Lung (tissue), 12 donors: Measurements from ENCODE around the gene MAD2L1. TPM values are rescaled to one million over a fixed set of nuclear protein-coding genes. Genes with fewer than 3 reads are reported as not detected.
A peak's percentile ranks its signal among the peaks of the same experiment; 100 is the strongest.
"Not testable (repeated sequence)": the region's sequence is repeated elsewhere in the genome, so short reads cannot be mapped to it uniquely, and the experiment has no call there.

Source experiments
- ATAC-seq: fragments of 200-7000 bp; cut with Tn5 transposase; one replicate; pipeline ENCODE4 v1.9.1; 2020; ENCODE audit warnings: moderate number of reproducible peaks; ENCODE audit not compliant: insufficient read depth, low FRiP score
- DNase-seq, 3 donors: peaks; one replicate each; pipeline ENCODE4 v3.0.0-alpha.2; 2013 to 2017
- H3K27ac ChIP-seq, 2 donors: one replicate each; pipeline ENCODE4 v1.5.1; 2013; ENCODE audit warnings: mild to moderate bottlenecking in 2 of 2, moderate library complexity in 2 of 2, control low read depth in 1 of 2, inconsistent platforms in 1 of 2, low read depth in 1 of 2, low read length in 1 of 2
- H3K27me3 ChIP-seq, 3 donors: one replicate each; pipeline ENCODE4 v1.5.1; 2013; ENCODE audit warnings: low read length in 2 of 3; ENCODE audit not compliant: control insufficient read depth in 3 of 3, insufficient read depth in 3 of 3
- H3K36me3 ChIP-seq, 4 donors: one replicate each; pipeline ENCODE4 v1.5.1; 2013; ENCODE audit warnings: low read length in 4 of 4, mild to moderate bottlenecking in 1 of 4, moderate library complexity in 1 of 4; ENCODE audit not compliant: control insufficient read depth in 4 of 4, insufficient read depth in 4 of 4
- H3K4me1 ChIP-seq, 5 donors: one replicate each; pipeline ENCODE4 v1.5.1; 2013; ENCODE audit warnings: low read length in 5 of 5, mild to moderate bottlenecking in 2 of 5, moderate library complexity in 1 of 5; ENCODE audit not compliant: control insufficient read depth in 5 of 5, insufficient read depth in 5 of 5
- H3K4me3 ChIP-seq: one replicate; pipeline ENCODE4 v1.5.1; 2013; ENCODE audit warnings: mild to moderate bottlenecking, control low read depth, moderate library complexity
- H3K9ac ChIP-seq, 2 donors: one replicate each; pipeline ENCODE4 v1.5.1; 2013; ENCODE audit warnings: low read length in 2 of 2, control low read depth in 1 of 2; ENCODE audit not compliant: insufficient read depth in 1 of 2
- H3K9me3 ChIP-seq, 4 donors: one replicate each; pipeline ENCODE4 v1.5.1; 2013; ENCODE audit warnings: low read length in 3 of 4, mild to moderate bottlenecking in 1 of 4, moderate library complexity in 1 of 4; ENCODE audit not compliant: control insufficient read depth in 4 of 4, insufficient read depth in 3 of 4
- CTCF ChIP-seq: IDR thresholded peaks from 2 replicates; pipeline ENCODE4 v1.5.1; 2012; ENCODE audit warnings: mild to moderate bottlenecking; ENCODE audit errors: control extremely low read depth, extremely low read depth
- WGBS, 2 donors: extraction: QIAGEN DNeasy Blood & Tissue Kit; methylation state at CpG; one replicate each; pipeline ENCODE4 v1.1.7; 2013; 5-methylcytosine and 5-hydroxymethylcytosine counted together
- polyA plus RNA-seq, 2 donors: library from polyadenylated mRNA; stranded (reverse); fragments of 200-250 nt; gene quantifications; one replicate each; pipeline ENCODE4 v1.2.1, GENCODE V29; 2013
- total RNA-seq, 2 donors: library from RNA; depleted of rRNA in 1 of 2; stranded (reverse); fragments of >200 nt in 1 of 2; gene quantifications; one replicate each; pipeline ENCODE4 v1.2.1, GENCODE V29; 2014 to 2021
- donor health status: control.
- donor health status: control.
- donor health status: Bipolar disorder and iron deficiency.
- donor health status: healthy.
- donor health status: DM: yes; HTN: yes; CAD: no.

The MAD2L1 gene
- total and polyA plus RNA-seq, 4 donors: 2.3 to 5.9 (median 2.8) TPM

DNA sequence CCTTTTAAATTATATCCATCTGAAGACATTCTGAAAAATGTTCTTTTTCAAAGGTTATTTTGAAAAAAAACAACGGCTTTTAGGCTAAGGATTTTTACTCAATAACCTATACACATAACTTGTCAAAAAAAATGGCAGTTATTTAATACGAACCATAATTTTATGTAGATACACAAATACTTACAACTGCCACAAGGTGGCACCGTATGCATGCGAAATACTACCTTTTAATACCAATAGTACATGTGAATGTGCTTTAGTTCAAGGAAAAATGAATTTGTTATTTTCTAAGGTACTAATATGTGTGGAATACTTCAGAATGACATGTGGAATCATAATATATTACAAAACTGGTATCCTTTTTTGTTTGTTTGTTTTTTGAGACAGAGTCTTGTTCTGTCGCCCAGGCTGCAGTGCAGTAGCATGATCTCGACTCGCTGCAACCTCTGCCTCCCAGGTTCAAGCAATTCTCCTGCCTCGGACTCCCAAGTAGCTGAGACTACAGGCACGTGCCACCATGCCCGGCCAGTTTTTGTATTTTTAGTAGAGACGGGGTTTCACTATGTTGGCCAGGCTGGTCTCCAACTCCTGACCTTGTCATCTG, 4.6 kb upstream of the MAD2L1 start:
- H3K4me1 ChIP-seq: peaks cover 2 to 8% (median 6%) of the 10 kb centered on the region in 5 donors
- TF ChIP-seq CTCF: peak; percentile 58
- no peak overlapping the region for H3K9ac ChIP-seq
- ATAC-seq (no peak), DNase-seq (peak; percentile 70 to 93 (median 90))
- no peaks in the 10 kb centered on the region for H3K36me3 ChIP-seq
- no peak overlapping the region for H3K27ac ChIP-seq
- no peak overlapping the region for H3K4me3 ChIP-seq
- no peaks in the 10 kb centered on the region for H3K9me3 ChIP-seq
- 56 to 60% methylated on average over 11 of the region's 11 CpGs for WGBS, 2 donors
- no peaks in the 10 kb centered on the region for H3K27me3 ChIP-seq

- Histone ChIP-seq H3K27ac (peak overlapping the region in 1 of 2 donors; percentile 9), H3K4me1 (peaks cover 2 to 19% (median 7%) of the 10 kb centered on the region in 5 donors), H3K27me3 (no peaks in the 10 kb centered on the region), H3K36me3 (no peaks in the 10 kb centered on the region), H3K9me3 (no peaks in the 10 kb centered on the region), H3K4me3 (no peak overlapping the region), H3K9ac (no peak overlapping the region)
- ATAC-seq: no peak
- no peak for TF ChIP-seq CTCF
- 64 to 71% methylated on average over 2 of the region's 2 CpGs for WGBS, 2 donors
- no peak for DNase-seq
Observed at GRCh38 chr4:120070196-120070595, 3.5 kb upstream of the MAD2L1 start.

DNA sequence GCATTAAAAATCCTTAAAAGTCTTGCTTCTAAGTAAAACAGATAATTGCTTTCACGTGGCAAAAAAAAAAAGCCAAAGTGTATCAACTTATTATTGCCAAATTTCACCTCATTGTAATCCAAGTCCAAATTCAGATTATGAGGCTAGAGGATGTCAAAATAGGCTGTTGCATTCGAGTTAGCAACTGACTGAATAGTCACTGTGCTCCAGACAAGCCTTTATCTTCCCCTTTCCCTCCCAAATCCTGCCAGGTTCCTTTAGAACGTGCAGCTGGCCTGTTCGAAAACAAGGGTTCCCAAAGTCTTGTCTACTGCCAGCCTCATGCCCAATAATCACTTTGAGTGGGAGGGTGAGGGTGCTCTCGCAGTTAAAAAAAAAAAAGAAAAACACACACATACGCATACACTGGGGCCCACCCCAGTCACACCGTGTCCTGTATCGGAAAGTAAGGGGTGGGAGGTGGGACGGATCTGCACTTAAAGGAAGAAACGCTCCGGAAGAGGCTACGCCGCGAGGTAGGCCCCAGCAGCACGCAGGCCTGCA, 603 bp downstream of the MAD2L1 start:
- peak overlapping the region; percentile 67 to 93 for H3K9ac ChIP-seq
- DNase-seq: peak in 1 of 3 donors; percentile 40
- WGBS, 2 donors: 1 to 2% methylated on average over 15 of the region's 15 CpGs
- peaks cover 2 to 44% (median 7%) of the 10 kb centered on the region in 5 donors for H3K4me1 ChIP-seq
- TF ChIP-seq CTCF: no peak
- no peak for ATAC-seq
- H3K27ac ChIP-seq: peak overlapping the region in 1 of 2 donors; percentile 92
- no peaks in the 10 kb centered on the region for H3K27me3 ChIP-seq
- peaks cover 0 to 2% (median 0%) of the 10 kb centered on the region in 4 donors for H3K36me3 ChIP-seq
- H3K9me3 ChIP-seq: no peaks in the 10 kb centered on the region
- peak overlapping the region; percentile 54 for H3K4me3 ChIP-seq

DNA sequence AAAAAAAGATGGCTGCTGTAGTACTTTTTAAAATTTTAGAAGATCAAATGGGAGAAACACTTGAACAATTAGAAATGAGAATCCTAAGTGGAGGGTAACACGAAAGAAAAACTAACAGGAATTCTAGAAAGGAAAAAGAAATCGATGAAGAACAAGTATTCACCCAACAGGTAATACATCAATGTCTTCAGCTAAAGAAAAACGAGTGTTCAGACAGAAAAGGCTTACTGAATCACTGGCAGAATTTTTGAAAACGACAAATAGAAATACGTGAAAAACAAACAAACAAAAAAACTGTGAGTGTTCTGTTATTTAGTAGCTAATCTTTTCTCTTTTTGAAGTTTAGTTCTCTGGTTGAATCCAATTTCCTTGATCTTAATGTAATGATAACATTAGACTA, 1.8 kb downstream of the MAD2L1 start:
- Histone ChIP-seq H3K4me1 (peaks cover 2 to 44% (median 7%) of the 10 kb centered on the region in 5 donors), H3K4me3 (no peak overlapping the region), H3K9me3 (no peaks in the 10 kb centered on the region), H3K9ac (no peak overlapping the region), H3K36me3 (peaks cover 0 to 2% (median 0%) of the 10 kb centered on the region in 4 donors), H3K27ac (no peak overlapping the region), H3K27me3 (no peaks in the 10 kb centered on the region)
- TF ChIP-seq CTCF: no peak
- no peak for ATAC-seq
- 54 to 62% methylated on average over 5 of the region's 5 CpGs for WGBS, 2 donors
- no peak for DNase-seq

GRCh38 chr4:120063711-120064110, 2.9 kb downstream of the MAD2L1 start:
- not testable (repeated sequence) for H3K9me3 ChIP-seq, H3K27ac ChIP-seq, H3K27me3 ChIP-seq, H3K9ac ChIP-seq, DNase-seq, H3K36me3 ChIP-seq, H3K4me3 ChIP-seq, ATAC-seq
- 89 to 91% methylated on average over 9 of the region's 9 CpGs for WGBS, 2 donors
- H3K4me1 ChIP-seq: peaks cover 2 to 44% (median 7%) of the 10 kb centered on the region in 5 donors
